ENCODE data around the gene MYCBP.

The MYCBP gene

GRCh38 chr1:38818175-38818976 lies 54.8 kb downstream of the MYCBP start:
- peak; percentile 84 for DNase-seq (ENCODE audit: low spot score)
- in situ Hi-C loops (cut with MboI; ENCODE audit: low pct_unique_long_range_greater_than_20kb, low sequenced_read_pairs, unreplicated experiment): no loop called here

DNA sequence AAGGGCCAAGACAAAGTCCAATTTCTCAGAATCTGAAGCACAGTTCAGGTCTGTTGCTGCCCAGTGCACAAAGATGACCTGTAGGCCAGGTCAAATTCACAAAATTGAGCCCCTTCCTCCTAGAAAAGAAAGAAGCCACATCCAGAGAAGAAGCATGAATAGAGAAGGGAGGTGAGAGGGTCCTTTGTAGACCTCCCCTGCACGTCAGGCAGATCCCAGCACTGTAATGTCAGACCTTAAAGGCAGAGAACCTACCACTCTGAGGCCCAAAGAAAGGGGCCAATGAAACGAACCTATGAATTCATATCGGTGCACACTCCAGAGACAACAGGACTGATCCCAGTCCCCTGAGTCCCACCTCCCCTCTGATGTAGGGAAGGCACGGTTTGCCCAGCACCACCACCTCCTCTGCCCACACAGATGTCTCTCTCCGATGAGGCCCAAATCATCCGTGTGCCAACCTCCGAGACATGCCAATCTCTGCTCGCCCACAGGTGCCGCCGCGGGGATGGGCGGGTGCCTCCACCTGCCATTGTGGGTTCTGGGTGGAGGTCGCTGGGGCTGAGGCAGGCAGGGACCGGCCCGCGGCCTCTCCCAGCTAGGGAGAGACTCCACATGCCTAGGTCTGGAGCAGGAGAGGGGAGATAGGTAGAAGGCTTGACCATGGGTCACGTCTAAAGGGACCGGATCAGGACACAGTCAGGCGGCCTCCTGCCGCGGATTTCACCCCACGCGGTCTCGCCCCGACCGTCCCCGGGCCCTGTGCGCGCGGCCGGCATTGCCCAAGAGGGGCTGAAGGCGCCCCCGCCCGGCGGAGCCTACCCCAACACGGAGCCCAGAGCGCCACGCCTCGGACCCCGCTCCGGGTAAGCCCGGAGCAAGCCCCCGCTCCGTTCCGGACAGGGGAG lies 55.6 kb downstream of the MYCBP start:
- in situ Hi-C loops (cut with MboI; ENCODE audit: low pct_unique_long_range_greater_than_20kb, low sequenced_read_pairs, unreplicated experiment): no loop called here
- DNase-seq (ENCODE audit: low spot score): peak; percentile 33
- no peak for TF ChIP-seq CTCF (IDR thresholded peaks at IDR 0.05; ENCODE audit: extremely low read depth, insufficient read depth, missing control alignments)

More at GRCh38 chr1:38818175-38818976, 54.8 kb downstream of the MYCBP start:
- peak; percentile 87 for TF ChIP-seq CTCF (IDR thresholded peaks at IDR 0.05; ENCODE audit: extremely low read depth, insufficient read depth, missing control alignments)

- peak; percentile 40 for DNase-seq (ENCODE audit: low spot score)
Measured at GRCh38 chr1:38815903-38816627, 57.1 kb downstream of the MYCBP start.

DNA sequence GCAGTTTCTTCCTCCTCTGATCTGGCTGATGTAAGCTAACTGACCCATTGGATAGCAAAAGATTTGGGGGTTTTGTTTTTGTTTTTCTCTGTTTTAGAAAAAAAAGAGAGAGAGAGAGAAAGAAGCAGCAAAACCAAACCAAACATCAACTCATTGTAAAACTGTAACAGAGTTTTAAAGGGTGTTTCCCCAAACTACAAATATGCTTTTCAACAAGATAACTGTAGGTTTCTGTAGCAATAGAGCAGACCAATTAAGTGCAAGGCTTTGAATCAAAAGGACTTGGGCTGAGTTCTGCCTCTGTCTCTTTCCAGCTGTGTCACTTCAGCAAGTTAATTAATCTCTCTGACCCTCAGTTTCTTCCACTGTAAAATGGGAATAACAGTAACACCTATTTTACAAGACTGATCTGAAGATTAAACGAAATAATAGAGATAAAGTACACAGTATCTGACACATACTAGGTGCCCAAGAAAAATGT lies 58.1 kb downstream of the MYCBP start:
- no peak for TF ChIP-seq CTCF (IDR thresholded peaks at IDR 0.05; ENCODE audit: extremely low read depth, insufficient read depth, missing control alignments)
- in situ Hi-C loops (cut with MboI; ENCODE audit: low pct_unique_long_range_greater_than_20kb, low sequenced_read_pairs, unreplicated experiment): no loop called here
- DNase-seq (ENCODE audit: low spot score): no peak

More at GRCh38 chr1:38815903-38816627, 57.1 kb downstream of the MYCBP start:
- no peak for TF ChIP-seq CTCF (IDR thresholded peaks at IDR 0.05; ENCODE audit: extremely low read depth, insufficient read depth, missing control alignments)
- in situ Hi-C loops (cut with MboI; ENCODE audit: low pct_unique_long_range_greater_than_20kb, low sequenced_read_pairs, unreplicated experiment): no loop called here

DNA sequence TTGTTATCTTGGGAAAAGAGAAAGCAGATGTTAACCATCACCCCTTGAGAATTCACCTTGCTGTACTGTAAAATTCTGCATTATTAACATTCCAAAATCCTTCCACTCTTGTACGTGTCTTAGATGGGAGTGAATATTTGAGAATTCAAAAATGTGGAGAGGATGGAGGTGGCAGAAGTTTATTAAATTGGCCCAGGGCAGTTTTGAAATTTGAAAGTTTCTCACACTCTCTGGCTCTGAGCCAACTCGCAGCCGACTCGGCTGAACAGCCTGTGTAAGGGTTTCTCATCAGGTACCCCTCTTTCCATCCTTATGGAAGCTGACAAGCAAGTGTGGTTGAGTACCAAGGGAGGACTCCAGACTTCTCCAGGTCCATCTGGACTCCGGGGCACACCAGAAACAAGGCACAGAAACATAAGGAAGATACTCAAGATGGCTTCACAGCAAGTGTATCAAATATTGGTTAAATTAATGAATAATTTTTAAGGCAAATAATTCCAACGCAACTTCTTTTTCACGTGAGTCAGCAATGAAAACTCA lies 58.6 kb downstream of the MYCBP start:
- in situ Hi-C loops (cut with MboI; ENCODE audit: low pct_unique_long_range_greater_than_20kb, low sequenced_read_pairs, unreplicated experiment): no loop called here
- no peak for TF ChIP-seq CTCF (IDR thresholded peaks at IDR 0.05; ENCODE audit: extremely low read depth, insufficient read depth, missing control alignments)
- DNase-seq (ENCODE audit: low spot score): no peak

DNA sequence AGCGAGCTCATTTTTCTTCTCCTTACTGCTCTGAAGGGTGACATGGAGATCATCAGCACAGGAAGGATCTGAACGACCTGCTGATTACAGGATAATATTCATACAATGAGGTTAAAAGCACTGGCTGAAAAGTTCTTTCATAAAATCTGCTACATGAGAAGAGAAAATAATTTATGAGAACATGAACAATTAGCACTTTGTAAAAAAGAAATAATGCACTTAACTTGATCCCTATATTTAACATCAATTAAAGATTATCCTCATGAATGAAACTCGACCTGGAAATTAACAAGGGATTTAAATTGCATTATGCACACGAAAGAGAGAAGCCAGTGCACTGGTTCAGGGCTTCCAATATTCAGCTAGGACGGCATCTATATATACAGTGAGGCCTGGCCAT lies 60.2 kb downstream of the MYCBP start:
- in situ Hi-C loops (cut with MboI; ENCODE audit: low pct_unique_long_range_greater_than_20kb, low sequenced_read_pairs, unreplicated experiment): no loop called here
- no peak for TF ChIP-seq CTCF (IDR thresholded peaks at IDR 0.05; ENCODE audit: extremely low read depth, insufficient read depth, missing control alignments)
- no peak for DNase-seq (ENCODE audit: low spot score)
